Activated naive CD8-positive, alpha-beta T cell treated with anti-CD3 and anti-CD28 coated beads, Interleukin-2, amount 50 U/mL, for 16 hours (primary cell): ENCODE data around the gene MATN1.
"Not testable (repeated sequence)": the region's sequence is repeated elsewhere in the genome, so short reads cannot be mapped to it uniquely, and the experiment has no call there.

Source experiments
- DNase-seq: peaks from one replicate; pipeline ENCODE4 v3.0.0-alpha.2; 2020; ENCODE audit warnings: low read depth, low spot score

Gene MATN1

DNA sequence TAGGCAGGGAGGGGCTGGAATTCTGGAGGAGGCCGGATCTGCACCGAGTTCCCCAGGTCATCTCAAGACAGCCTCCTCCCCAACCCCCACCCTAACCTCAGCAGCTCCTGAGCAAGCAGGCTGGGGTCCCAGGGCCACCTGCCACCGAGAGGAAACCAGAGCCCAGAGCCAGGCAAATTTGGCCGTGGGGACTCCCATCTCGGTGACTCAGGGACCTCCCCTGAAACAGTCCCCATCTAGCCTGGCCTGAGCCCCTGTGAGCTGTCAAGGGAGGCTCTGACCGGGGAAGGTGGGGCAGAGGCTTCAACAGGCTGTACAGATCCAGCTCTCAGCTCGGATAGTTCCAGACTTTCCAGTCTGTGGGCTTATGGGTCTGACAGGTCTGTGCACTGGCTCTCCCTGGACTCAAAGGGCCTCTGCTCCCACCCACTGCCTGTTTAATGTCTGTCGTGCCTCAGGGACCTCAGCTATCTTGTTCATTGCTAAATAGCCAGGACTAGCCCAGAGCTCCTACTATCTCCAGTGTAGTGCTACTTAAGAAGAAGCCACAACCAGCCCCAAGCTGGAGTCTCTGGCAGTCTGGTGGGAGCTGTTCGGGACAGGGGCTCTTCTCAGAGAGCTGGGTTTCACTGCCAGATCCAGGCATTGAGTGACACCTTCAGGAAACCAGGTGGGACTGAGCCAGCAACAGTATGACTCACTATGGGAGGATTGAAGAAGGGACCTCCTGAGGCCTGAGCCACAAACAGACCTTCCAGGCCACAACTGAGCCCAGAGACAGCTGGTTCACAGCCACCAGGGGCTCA, 25.6 kb downstream of the MATN1 start:
- DNase-seq, result no peak

DNA sequence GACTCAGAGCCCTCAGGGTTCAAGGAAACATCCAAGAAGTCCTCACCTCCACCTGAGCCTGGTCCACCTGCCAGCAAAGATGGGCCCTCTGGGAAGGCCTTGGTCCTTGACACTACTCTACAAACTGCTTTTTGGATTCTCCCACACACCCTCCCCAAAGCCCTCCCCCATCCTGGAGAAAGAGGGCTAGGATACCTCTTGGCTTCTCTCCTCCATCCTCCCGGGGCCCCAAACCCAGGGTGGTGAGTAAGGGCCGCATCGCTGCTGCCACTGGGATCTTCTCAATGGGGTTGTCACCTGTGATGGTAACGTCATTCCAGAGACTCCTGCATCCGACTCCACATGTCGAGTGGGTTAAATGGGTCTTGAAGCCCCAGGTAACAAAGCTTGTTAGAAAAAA, 26.6 kb downstream of the MATN1 start:
- DNase-seq, result no peak

DNA sequence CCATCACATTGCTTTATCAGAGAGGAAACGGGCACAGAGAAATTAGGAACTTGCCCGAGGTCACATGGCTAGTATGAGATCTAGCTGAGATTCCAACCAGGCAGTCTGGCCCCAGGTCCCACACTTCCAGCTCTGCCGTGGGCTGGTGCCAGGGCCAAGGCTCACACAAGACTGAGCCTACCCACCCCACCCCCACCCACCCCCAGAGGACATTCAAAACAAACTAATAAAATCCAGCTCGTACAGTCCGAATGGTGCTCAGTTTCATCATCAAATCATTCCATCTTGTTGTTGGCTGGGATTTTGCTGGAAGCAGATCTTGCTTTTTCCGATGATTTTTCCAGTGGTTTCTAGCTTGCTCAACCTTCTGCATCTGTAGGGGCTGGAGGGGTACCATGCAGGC, 27.9 kb downstream of the MATN1 start:
- DNase-seq, result no peak

DNA sequence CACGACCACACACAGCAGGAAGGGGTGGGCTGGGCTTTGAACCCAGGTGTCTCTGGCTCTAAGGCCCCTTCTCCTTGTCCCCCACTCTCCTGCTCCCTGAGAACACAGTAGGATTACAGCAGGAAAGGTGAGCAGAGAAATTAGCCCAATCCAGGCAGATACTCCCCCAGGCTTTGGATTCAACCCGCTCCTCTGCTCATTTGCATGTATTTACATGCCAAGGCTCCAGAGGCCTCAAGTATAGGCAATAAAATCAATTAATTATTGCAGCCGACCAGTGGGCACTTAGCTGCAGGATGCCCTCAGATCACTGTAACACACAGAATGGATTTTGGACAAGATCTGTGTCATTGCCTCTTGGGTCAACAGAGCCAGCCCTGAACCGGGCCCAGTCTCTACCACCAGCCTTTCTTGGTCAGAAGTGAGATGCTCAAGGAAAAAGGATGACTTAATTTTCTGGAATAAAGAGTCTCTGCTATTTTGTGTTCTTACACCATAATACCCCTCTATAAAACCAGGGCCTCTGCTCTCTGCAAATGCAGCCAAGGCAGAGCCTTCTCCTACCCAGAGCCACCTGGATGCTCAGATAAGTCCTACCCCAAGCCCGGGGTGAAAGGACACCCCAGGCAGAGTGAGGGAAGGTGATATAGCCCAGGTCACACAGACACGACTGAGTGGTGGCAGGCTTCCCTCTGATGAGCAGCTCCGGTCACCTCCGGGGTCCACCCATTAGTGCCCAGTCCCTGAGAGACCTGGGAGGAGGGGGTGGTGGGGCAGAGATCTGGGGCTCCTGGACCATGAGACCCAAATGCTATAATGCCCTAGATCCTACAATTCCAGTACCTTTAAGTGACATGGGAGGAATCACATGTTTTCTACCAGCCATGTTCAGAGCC, 28.9 kb downstream of the MATN1 start:
- DNase-seq, result no peak

DNA sequence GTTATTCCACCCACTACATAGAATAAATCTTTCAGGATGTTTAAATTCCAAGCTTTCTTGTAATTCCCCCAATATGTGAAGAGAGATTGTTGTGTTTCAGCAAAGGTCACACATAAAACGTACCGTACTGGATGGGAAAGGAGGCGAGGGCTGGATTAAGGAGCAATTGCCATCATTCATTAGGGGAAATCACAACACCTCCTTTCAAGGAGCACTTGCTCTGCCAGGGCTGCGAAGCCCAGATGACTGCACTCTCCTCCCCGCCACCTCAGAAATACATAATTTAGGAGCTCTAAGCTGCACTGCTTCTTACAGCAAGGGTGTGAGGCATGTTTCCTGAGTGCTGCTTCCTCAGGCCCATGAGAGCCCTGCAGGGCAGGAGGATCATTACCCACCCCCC, 29.6 kb downstream of the MATN1 start:
- no peak for DNase-seq

DNA sequence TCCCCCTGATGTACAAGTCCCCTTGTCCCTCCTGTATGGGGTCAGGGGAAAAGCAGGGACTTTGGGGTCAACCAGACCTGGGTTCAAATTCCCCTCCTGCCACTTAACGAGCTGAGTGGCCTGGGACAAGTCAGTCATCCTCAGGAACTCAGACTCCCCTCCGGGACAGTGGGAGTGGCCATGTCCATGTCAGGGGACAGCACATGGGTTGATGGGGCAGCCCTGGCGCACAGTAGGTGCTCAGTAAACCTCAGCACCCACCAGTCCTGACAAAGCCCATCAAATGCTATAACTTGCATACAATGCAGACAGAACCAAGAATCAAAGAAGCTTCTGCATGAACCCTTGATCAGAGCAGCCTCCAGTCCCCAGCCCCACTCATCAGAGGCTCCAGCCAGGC, 30.0 kb downstream of the MATN1 start:
- no peak for DNase-seq

DNA sequence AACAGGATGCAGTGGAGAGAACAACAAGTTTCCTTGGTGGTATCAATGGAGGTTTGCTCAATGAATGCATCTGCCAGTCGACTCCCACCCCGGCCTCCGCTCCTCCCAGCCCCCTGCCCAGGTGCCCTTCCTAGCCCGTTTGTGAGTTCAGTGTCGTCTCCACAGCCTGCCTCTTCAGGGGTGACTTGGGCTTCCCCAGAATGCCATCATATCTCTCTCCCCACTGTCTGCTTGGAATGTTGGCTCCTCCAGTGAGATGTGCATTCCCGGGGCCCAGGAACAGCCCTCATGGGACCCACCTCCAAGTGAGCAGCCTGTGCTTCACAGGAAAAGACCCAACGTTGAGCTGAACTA, 30.5 kb downstream of the MATN1 start:
- DNase-seq, result no peak

DNA sequence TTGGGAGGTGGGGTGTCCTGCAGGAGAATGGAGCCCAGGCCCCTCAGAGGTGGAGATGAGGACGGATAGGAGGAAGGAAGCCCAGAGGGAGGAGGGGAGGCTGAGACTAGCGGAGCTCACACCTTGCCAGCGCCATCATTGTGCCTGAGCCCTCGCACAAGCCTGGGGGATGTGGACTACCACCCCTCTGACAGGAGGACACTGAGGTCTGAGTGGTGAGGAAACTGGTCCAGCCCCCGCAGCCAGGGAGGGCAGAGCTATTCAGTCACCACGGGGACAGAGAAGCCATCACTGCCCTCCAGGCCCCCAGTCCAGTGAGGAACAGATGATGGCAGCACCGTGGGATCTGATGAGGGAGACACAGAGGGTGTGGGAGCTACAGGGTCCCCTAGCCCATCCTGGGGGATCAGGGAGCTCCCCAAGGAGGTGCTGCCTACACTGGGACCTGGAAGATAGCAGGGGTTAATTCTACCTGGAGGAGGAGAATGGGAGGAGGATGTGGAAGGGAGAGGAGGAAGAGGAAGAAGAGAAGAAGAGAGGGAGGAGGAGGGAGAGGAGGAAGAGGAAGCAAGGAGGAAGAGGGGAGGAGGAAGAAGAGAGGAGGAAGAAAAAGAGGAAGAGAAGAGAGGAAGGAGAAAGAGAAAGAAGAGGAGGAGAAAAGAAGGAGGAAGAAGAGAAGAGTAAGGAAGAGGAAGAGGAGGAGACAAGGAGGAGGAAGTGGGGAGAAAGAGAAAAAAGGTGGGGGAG, 31.0 kb downstream of the MATN1 start:
- DNase-seq, result no peak

DNA sequence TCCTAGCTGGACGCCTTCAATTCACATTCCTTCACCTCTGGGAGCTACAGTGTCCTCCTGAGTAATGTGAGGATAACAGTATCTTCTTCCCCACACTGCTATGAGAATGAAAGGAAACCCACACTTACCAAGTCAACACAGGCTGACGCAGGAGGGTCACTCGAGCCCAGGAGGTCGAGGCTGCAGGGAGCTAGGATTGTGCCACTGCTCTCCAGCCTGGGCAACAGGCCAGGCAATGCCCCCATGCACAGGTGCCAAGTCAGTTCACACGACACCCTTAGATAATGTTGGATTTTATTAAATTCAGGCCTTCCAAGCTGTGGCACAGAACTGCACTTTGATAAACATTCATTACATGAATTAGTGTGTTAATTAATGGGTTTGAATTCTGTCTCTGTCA, 31.9 kb downstream of the MATN1 start:
- no peak for DNase-seq

DNA sequence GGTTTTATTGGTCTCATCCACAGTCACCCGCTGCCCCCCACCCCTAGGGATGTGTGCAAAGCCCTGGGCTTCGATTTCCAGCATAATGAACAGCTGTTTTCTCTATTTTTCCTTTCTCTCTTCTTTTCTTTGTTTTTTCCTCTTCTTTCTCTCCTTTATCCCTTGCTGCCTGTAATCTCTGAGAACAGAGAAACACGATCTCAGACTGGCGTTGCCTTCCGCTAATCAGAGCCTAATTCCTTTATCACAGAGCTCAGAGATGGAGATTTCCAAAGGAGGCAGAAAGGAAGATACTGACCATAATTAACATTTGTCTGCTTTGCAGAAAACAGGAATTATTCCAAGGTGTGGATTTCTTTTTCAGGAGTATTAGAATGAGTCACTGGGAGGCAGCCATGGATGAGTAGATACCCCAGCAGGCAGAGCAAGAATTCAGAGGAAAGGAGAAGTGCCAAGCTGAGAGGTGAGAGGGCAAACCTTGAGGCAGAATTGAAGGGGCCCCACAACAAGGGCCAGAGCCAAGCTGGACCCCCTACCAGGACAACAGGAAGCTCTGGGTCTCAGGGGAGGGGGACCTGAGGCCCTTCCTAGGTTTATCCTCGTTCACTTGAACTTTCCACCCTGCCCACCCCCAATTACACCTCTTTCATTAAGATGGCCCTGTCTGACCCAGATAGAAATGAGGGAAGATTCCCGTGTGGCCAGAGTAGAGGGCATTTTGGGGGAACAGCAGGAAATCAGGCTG, 33.3 kb downstream of the MATN1 start:
- DNase-seq, result no peak

DNA sequence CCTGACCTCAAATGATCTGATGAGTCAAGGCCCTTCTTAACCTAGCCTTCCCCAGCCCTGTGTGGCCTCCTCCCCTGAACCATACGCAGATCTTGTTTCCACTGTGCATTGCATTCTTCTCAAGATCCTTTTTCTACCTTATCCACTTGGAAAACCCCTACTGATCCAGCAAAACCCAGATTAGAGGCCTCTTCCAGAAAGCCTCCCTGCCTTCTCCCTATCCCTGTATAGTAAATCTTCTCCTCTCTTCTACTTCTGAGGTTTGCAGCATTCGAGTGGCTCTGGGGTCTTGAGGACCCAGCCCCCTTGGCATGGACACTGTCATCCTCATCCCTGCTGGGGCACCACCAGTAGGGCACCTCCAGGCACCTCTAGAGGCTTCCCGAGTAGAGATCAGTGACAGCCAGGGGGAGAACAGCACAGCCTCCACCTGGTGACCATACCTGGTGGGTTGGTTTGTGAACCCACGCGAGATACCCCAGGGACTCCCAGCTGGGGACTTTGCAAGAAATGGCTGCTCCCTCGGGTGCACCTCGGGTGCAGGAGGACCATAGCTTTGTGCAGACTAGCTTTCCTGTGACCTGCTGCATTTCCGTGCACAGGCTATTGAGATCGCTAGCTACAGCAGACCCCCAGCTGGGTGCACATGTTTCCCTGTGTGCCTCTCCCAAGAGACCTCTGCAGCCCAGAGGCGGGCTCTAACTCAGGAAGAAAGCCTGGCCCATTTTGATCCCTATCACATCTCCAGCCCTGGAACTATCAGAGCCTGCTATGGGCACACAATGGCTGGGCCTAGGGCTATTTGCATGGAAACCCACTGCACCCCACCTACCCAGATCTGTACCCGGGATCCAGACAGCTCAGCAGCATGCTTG, 34.2 kb downstream of the MATN1 start:
- no peak for DNase-seq

DNA sequence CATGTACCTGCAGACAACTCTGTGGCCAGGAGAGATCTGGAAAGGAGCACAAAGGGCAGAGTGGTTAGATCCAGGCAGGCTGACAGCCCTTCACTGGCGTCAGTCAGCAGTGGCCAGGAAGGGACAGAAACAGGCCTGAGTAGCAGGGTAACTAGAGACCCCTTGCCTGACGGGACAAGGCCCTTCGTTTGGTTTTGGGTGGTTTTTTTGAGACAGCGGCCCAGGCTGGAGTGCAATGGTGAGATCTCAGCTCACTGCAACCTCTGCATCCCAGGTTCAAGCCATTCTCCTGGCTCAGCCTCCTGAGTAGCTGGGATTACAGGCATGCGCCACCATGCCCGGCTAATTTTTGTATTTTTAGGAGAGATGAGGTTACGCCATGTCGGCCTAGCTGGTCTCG, 34.9 kb downstream of the MATN1 start:
- DNase-seq, result not testable (repeated sequence)

DNA sequence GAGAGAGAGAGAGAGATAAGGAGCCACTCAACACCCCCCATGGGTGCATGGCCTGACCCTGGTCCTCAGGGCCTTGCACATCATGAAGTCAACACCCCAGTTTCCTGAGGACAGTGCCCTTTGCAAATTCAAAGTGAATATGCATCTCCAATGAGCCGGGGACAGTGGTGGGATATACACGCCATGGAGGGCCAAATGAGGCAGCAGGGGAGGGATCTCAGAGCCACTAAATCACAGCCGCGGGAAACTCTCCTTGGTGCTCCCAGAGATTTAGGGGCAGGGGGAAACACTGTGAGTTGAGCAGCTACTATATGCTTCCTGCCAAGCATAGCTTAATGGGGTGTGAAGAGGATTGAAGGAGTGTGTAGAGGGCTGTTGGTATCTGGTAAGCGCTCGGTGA, 35.5 kb downstream of the MATN1 start:
- no peak for DNase-seq

DNA sequence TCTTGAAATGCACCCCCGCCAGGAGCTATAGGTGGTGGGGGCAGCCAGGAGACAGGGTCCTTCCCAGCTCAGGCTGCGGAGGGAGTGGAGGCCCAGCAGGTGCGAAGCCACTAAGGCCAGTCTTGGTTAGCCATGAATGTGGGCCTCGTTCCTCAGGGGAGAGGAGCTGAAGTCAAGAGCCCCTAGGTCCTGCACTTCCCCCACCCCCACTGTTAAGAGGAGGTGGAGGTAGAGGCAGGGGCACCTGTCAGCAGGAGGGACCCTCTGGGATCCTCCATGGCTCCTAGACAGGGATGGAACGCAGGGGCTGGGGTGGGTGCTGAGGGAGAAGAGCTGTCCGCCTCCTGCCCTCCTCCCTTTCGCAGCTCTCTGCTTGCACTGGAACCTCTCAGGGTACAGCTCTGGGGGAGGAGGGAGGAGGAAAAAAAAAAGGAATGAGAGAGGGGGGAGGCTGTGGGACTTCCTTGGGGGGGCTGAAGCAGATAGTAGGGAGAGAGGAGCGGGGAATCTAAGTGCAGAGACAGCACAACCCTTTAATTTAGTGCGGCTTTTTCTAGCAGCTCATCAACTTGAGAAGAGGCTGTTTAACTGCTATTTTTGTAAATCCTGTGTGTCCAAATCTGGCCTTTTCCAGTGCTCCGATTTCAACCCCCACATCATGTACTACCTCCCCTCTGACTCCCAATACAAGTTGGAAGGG, 37.0 kb downstream of the MATN1 start:
- no peak for DNase-seq

DNA sequence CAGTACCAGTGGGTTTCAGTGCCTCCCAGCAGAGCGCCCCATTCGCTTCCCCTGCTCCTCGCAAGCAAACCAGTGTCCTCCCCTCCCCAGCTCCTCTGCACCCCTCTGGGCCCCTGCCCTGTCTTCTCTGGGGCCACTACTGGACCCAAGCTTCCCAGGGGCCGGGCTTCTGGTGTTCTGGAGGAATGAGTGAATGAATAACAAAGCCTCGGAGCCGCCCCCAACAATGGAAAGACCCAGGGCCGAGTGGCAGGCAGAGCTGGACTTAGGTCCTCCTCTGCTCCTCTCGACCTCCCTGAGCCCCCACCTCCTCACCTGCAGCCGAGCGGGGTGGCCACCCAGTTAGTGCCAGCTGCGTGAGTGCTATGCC, 37.6 kb downstream of the MATN1 start:
- DNase-seq, result no peak

DNA sequence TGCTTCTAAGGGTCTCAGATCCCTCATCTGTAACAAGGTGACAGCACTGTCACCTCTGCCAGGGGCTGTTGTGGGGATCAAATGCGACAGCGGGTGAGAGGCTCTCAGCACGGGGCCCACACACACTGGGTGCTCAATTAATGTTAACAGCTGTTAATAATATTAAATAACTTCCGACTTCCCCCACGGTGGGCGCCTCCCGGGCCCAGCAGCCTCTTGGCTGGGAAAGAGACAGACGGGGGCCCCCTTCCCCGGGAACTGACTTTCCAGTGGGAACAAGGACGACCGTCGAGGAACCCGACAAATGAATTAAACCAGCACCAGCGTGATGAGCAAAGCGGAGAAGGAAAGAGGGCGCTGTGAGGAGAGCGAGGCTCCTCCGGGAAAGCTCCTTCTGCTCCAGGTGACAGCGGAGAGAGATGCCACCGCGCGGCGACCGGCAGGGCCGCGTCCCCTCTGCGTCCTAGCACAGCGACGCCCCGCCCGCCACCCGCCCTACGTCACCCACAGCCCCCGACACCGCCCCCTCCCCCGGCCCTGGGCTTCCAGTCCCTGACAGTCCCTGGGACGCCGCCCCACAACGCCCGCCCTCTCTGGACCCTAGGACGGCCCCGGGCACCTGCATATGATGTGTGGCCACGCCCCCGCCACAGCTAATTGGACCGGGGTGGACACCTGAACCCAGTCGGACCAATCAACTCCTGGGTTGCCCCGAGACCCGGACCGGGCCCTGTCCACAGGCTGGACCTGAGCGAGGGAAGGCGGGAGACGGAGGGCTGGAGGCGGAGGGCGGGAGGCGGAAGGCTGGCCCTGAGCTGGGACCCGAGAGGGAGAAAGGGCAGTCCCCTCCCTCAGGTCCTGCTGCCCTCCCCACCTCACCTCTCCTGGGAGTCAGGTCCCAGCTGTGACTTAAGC, 38.2 kb downstream of the MATN1 start:
- DNase-seq, result no peak

DNA sequence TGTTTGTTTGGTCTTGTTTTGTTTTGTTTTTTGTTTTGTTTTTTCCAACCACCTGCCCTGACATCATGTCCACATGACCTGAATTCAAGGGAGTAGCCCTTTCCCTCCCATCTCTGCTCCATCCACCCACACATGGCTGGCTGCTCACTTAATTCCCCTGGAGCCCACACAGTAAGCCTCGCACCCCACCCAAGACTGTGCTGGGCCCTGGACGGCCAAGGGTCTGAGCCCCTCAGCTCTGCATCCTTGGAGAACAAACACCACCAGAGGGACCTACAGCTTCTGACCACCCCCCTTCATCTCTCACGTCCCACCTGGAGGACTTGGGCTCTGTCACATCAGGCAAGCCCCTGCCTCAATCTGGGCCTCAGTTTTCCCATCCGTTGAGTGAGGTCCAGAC, 39.1 kb downstream of the MATN1 start:
- DNase-seq, result no peak

DNA sequence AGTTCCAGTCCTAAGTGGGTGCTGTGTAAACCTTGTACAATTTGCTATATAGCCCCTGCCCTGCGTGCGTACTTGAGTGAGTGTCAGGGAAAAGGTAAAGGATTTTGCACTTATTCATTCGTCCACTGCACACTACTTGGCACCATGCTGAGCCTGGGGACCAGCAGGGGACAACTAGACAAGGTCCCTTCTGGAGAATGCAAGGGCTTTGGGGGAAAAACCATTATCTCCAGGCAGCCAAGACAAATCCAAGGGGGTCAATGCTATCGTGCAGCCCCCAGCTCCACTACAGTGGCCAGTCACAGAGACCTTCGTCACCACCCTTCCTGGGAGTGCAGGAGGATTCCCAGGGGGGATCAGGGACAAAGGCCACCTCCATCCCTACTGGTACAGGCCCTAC, 39.7 kb downstream of the MATN1 start:
- DNase-seq, result no peak
